HG02678 (cell line): Measurements from ENCODE around the gene ADRA2B.

Experiments used
- ATAC-seq: cut with Tn5 transposase; IDR thresholded peaks from one replicate; pipeline ENCODE4 v1.9.1; 2021; ENCODE audit warnings: mild to moderate bottlenecking, moderate library complexity; ENCODE audit not compliant: unreplicated experiment

Gene ADRA2B

DNA sequence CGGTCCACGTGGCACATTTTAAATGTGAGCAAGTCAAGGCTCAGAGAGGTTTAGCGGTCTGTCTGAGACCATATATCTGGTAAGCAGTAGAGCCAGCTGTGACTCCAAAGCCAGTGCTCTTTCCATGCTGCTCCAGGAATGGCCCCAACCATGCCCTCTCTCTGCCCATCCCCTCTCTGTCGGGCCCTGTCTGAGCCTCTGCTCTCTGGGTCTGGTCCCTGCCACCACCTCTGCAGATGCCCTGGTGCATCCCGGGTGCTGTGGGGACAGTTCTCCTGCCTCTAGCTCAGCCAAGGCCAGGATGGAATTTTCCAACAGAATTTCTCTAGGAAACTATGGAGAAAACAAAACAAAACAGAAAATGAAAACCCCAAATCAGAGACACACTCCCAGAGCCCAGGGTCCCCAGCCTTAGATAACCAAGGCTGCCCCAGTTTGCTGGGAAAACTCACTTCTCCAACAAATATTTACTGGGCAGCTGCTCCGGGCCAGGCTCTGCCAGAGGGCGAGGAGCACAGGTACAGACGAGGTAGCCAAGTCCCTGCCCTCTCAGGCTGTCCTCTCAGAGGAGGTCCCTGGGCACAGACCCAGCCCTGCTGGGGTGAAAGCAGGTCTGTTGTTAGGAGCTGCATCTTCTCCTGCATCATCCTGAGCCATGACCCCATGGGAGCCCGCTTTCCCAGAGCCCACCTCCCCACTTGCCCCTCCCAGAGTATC, 9.2 kb downstream of the ADRA2B start:
- no peak for ATAC-seq

DNA sequence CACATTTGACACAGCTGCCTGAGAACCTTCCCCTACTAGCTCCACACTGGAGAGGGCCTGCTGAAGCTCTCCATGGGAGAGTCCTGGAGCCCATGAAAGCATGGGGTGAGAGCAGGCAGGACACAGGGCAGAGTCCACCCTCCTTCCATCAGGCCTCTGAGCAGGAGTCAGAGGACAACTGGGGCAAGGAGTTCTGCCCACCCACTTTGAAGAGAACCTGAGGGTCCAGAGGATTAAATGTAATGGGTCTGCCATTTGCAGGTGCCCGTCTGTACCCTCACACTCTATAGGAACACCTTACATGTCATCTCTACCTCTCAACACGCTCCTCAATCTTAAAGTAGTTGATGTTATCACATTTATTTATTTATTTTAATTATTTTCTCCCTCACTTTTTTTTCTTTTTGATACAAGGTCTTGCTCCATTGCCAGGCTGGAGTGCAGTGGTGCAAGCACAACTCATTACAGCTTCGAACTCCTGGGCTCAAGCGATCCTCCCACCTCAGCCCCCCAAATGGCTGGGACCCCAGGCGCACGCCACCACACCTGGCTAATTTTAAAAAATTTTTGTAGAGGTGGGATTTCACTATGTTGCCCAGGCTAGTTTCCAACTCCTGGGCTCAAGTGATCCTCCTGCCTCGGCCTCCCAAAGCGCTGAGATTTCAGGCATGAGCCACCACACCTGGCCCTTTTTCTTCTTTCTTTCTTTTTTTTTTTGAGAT, 10.2 kb downstream of the ADRA2B start:
- ATAC-seq: no peak

- no peak for ATAC-seq
Observed at GRCh38 chr2:96105152-96105915, 11.0 kb downstream of the ADRA2B start.

GRCh38 chr2:96104487-96104861, 11.9 kb downstream of the ADRA2B start:
- no peak for ATAC-seq

DNA sequence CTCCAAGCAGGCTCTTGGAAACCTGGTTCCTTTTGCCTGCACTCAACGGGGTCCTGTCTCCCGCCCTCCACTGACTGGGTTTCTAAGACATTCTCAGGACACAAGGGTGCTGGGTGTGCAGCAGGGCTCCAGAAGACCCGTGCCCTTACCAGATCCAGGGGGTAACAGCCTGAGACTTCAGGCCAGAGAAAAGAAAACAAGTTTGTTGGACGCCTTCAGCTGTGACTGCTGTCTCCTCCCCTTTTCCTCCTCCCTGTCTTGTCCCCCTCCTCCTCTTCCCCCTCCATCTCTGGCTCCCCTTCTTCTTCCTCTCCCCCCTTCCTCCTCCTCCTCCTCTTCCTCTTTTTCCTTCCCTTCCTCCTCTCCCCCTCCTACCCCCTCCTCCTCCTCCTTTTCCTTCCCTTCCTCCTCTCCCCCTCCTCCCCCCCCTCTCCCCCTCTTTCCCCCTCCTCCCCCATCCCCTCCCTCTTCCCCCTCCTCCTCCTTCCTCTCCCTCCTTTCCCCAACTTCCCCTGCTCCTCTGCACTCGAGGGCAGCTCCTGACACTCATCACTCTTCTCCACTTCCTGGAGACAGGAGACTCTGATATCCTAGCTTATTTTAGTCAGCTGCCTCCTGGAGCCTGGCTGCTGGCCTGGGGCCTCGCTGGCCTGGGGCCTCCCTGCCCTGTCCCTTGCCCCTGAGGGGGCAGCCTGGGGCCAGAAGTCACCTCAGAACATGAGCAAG, 12.4 kb downstream of the ADRA2B start:
- no peak for ATAC-seq

- ATAC-seq: no peak
Observed at GRCh38 chr2:96103187-96103601, 13.2 kb downstream of the ADRA2B start.

- ATAC-seq: no peak
Observed at GRCh38 chr2:96102596-96103186, 13.7 kb downstream of the ADRA2B start.

DNA sequence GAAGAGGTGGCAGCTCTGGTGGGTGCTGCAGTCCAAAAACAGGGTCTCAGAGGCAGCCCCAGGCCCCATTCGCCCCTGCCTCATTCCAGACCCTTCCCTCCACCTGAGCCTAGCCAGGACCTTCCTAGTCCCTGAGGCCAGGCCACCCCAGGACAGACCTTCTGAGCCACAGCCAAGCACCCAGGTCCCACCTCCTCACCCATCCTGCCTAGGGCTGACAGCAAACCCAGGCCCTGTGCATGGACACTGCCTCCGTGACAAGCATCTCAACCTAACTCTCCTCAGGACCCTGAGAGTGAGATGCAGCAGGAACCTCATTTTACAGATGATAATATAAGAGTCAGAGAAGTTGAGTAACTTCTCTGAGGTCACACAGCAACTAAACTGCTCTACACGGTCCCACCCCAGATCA, 15.5 kb downstream of the ADRA2B start:
- no peak for ATAC-seq

GRCh38 chr2:96099861-96100798, 16.2 kb downstream of the ADRA2B start:
- no peak for ATAC-seq

GRCh38 chr2:96098900-96099590, 17.3 kb downstream of the ADRA2B start:
- no peak for ATAC-seq

DNA sequence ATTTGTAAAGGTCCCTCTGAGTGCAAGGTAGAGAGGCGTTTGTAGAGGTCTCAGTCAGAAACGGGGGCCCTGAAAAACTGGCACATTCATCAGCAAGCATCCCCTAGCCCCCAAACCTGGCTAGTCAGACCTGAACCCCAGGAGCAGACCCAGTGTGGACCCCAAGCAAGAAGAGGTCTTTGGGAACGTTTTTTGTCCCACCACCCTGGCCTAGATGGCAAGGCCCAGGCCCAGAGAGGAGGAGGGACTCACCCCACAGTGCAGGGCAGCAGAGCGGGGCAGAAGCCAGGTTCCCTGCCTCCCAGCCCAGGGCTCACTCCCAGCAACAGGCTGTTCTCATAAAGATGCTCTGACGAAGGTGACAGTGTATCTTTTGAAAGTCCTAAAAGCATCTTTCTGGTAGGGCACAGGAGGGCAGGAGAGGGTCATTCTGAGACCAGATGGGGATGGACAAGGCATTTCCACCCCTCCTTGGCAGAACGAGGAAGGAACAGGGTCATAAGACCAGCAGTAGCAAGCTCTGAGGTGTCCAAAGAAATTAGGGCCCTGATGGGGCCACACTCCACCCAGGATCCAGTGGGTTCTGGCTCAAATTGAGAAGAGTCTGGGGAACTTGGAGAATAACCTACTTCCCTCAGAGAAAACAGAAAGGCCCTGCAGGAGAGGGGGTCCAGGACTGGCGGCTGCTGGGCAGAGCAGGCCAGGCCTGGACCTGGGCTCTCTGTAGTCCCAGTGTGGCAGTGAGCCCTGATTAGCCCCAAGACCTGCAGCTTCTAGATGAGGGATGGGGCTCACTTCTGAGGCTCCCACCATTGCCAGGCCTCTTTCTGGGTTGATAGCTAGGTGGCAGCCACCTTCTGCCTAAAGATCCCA, 18.2 kb downstream of the ADRA2B start:
- no peak for ATAC-seq

GRCh38 chr2:96097441-96097840, 18.9 kb downstream of the ADRA2B start:
- no peak for ATAC-seq

DNA sequence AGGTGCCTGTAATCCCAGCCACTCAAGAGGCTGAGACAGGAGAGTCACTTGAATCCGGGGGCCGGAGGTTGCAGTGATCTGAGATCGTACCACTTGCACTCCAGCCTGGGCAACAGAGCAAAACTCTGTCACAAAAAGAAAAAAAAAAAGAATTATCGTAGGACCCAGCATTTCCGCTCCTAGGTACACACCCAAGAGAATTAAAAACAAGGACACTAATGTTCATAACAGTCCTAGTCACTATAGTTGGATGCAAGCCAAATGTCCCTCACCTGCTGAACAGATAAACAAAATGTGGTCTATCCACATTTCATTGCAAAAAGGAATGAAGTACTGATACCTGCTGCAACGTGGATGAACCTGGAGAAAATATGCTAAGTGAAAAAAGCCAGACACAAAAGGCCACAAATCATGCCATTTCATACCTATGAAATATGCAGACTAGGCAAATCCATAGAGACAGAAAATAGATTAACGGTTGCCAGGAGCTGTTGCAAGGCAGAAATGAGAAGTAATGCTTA, 21.2 kb downstream of the ADRA2B start:
- no peak for ATAC-seq

GRCh38 chr2:96093528-96093927, 22.8 kb downstream of the ADRA2B start:
- ATAC-seq: no peak

DNA sequence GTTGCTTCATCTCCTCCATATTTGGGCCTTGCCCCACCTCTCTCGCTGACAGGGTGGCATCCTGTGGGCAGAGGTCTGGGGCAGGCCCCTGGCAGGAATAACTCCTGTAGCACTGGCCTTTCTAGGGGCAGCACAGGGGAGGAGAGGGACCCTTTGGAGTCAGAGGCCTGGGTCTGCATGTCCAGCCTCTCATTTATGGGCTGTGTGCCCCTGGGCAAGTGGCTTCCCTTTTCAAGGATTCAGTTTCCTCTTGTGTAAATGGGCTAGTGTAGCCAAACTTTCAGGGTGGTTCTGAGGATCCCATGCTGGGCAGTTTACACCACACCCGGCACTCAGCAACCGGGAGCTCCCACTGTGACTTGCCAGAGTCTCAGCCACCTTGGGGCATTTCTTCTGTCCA, 23.4 kb downstream of the ADRA2B start:
- no peak for ATAC-seq

DNA sequence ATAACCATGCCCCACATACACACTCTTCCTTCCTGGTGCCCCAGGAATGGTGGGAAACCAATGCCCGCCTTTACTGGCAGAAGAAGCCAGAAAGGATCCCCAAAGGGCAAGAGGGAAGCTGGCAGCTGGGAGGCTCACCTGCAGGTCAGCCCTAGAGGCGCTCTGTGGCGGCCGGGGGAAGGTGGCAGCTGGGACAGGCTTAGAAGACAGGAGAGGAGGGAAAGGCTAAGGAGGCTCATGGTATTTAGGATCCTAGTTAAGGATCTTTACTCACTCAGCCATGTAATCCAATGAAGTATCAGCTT, 23.8 kb downstream of the ADRA2B start:
- ATAC-seq: no peak

DNA sequence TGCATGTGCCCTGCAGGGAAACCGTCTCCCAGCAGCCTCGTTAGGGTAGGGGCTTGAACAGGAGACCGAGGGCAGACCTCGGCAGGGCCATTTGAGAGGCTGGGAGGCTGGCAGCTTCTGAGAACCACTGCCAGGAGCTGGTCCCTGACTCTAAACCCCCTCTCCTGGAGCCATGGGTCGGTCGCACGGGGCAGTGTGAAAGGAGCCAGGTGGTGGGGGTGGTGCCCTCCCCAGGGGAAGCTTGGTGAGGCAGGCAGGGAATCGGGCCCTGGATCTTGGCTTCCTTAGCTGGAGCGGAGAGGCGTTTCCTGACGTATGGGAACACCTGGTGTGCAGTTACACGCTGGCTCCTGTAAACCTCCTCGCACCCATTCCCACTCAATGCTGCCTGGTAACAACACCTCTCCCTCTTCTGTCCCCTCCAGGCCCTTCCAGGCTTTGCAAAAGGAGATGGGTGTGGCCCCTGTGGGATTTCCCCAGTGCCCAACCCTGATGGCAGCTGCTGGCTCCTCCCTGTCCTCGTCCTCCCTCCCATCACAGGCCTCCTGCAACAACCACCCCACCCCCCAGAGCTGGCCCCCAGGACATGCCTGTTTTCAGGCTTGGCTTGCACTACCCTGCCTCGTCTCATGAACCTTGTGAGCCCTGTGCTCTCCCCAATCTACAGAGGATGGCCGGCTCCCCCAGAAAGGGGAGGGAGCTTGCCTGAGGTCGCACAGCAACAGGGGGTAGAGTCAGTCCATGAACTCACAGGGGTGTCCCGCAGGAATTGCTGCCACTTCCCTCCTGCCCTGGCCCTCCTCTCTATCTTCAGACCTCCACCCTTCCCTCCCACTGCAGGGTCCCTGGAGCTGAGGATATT, 24.4 kb downstream of the ADRA2B start:
- ATAC-seq: no peak
